Activated T-helper 17 cell treated with anti-CD3 and anti-CD28 coated beads, Interleukin-2, amount 50 U/mL, for 72 hours (primary cell): ENCODE measurements around the gene ADK. TPM values are rescaled to one million over a fixed set of nuclear protein-coding genes. Genes with fewer than 3 reads are reported as not detected.
A peak's percentile ranks its signal among the peaks of the same experiment; 100 is the strongest.
"Not testable (repeated sequence)": the region's sequence is repeated elsewhere in the genome, so short reads cannot be mapped to it uniquely, and the experiment has no call there.

ENCODE experiments used
- ATAC-seq: fragments of 150-1000 bp; cut with Tn5 transposase; replicated peaks from 2 replicates; pipeline ENCODE4 v1.10.0; 2021; ENCODE audit warnings: mild to moderate bottlenecking, moderate library complexity
- H3K27ac Mint-ChIP-seq: one replicate; pipeline ENCODE4 v1.8.0; 2022; ENCODE audit warnings: mixed read lengths
- H3K27me3 Mint-ChIP-seq: one replicate; pipeline ENCODE4 v1.8.0; 2022; ENCODE audit warnings: mixed read lengths
- H3K36me3 Mint-ChIP-seq: one replicate; pipeline ENCODE4 v1.8.0; 2022; ENCODE audit warnings: low read depth, mild to moderate bottlenecking, mixed read lengths
- H3K4me1 Mint-ChIP-seq: one replicate; pipeline ENCODE4 v1.8.0; 2022; ENCODE audit warnings: mixed read lengths
- H3K4me3 Mint-ChIP-seq: one replicate; pipeline ENCODE4 v1.8.0; 2022; ENCODE audit warnings: mild to moderate bottlenecking, mixed read lengths
- H3K9me3 Mint-ChIP-seq: one replicate; pipeline ENCODE4 v1.8.0; 2022; ENCODE audit warnings: mixed read lengths
- total RNA-seq, 2 donors: library from RNA; stranded (reverse); gene quantifications; one replicate each; pipeline ENCODE4 v1.2.3, GENCODE V29; 2022

The ADK gene
- total RNA-seq, 2 donors from 2014 or later = 51.4 to 72.1 TPM

DNA sequence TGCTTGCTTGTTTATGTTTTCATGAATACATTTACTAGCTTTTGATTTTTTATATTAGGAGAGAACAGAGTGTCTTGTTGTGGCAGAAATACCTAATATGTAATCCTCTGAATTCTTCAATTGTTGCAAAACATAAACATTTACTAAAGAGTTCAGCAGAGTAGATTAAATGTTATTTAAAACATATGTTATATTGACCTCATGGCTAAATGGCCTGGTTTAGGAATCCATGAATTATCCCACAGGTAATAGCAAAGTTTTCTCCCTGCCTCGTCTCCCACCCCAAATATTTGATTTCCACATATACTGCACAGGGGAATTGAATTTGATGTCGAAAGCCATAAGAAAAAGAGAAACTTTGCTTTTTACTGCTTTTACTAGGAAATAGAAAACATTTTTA, 111.8 kb downstream of the ADK start:
- H3K4me3 Mint-ChIP-seq = no peak overlapping the region
- H3K4me1 Mint-ChIP-seq = peaks cover 15% of the 10 kb centered on the region
- H3K27me3 Mint-ChIP-seq = no peaks in the 10 kb centered on the region
- no peak for ATAC-seq
- peaks cover 8% of the 10 kb centered on the region for H3K36me3 Mint-ChIP-seq
- no peaks in the 10 kb centered on the region for H3K9me3 Mint-ChIP-seq
- peak overlapping the region; percentile 52 for H3K27ac Mint-ChIP-seq

DNA sequence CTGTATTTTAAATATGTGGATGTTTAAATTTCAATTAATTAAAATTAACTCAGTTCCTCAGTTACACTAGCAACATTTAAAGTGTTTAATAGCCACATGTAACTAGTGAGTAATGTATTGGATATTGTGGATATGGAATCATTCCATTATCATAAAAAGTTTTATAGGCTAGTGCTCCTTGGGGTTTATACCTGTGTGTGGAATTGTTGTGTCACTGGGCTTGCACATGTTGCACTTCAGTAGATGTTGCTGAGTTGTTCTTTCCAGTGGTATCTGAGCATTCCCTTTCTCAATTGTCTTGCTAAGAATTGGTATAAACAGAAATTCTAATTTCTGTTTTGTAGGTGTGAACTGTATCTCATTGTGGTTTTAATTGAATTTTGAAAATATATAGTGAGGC, 113.0 kb downstream of the ADK start:
- peaks cover 15% of the 10 kb centered on the region for H3K4me1 Mint-ChIP-seq

DNA sequence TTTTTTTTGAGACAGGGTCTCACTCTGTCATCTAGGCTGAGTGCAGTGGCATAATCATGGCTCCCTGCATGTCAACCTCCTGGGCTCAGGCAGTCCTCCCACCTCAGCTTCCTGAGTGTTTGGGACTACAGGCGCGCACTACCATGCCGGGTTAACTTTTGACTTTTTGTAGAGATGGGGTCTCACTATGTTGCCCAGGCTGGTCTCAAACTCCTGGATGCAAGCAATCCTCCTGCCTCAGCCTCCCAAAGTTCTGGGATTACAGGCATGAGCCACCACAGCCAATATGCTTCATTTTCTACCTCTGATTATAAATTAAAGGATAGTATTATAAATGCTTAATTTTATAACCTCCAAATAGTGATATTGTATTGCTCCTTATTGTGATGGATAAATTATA, 121.3 kb downstream of the ADK start:
- no peaks in the 10 kb centered on the region for H3K9me3 Mint-ChIP-seq
- H3K4me3 Mint-ChIP-seq = no peak overlapping the region
- peaks cover 7% of the 10 kb centered on the region for H3K4me1 Mint-ChIP-seq
- ATAC-seq = no peak
- H3K36me3 Mint-ChIP-seq = peaks cover 6% of the 10 kb centered on the region
- H3K27me3 Mint-ChIP-seq = no peaks in the 10 kb centered on the region
- H3K27ac Mint-ChIP-seq = no peak overlapping the region

More for the DNA sequence above, 113.0 kb downstream of the ADK start:
- H3K4me3 Mint-ChIP-seq = no peak overlapping the region
- H3K27me3 Mint-ChIP-seq = no peaks in the 10 kb centered on the region
- H3K9me3 Mint-ChIP-seq = no peaks in the 10 kb centered on the region
- H3K36me3 Mint-ChIP-seq = peaks cover 8% of the 10 kb centered on the region
- H3K27ac Mint-ChIP-seq = no peak overlapping the region
- ATAC-seq = no peak

DNA sequence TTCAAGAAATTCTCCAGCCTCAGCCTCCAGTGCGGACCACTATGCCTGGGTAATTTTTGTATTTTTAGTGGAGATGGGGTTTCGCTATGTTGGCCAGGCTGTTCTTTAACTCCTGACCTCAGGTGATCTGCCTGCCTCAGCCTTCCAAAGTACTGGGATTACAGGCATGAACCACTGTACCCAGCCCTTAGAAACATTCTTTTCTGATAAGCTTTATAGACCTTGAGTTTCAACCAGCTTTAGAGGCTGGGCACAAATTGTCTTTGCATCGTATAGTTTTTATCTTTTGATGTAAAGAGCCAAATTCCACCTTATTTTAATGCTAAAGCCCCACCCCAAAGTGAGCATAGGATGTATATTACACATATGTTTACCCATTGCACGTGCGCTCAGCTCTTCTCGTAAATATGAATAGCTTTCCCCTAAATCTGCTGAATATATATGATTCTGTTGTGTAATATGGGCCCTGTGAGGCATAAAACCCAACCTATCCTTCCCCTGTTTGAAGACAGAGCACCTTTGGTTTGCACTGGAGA, 124.8 kb downstream of the ADK start:
- no peak for ATAC-seq
- peaks cover 6% of the 10 kb centered on the region for H3K36me3 Mint-ChIP-seq
- no peak overlapping the region for H3K4me3 Mint-ChIP-seq
- no peaks in the 10 kb centered on the region for H3K27me3 Mint-ChIP-seq
- H3K27ac Mint-ChIP-seq = no peak overlapping the region
- peaks cover 7% of the 10 kb centered on the region for H3K4me1 Mint-ChIP-seq
- H3K9me3 Mint-ChIP-seq = no peaks in the 10 kb centered on the region

DNA sequence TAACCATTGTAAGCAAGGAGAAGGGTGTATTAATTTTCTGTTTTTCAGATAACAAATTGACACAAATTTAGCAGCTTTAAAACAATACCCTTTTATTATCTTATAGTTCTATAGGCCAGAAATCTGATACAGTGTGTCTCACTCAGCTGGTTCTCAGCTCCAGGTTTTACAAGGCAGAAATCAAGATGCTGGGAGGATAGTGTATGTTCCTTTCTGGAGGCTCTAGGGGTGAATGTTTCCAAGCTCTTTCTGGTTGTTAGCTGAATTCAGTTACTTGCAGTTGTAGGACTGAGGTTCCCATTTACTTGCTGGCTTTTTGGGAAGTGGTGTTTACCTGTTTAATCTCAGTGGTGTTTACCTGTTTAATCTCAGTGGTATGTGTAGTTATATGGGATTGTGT, 125.4 kb downstream of the ADK start:
- Mint-ChIP-seq H3K36me3 (peaks cover 6% of the 10 kb centered on the region), H3K9me3 (no peaks in the 10 kb centered on the region), H3K27ac (no peak overlapping the region), H3K4me1 (peaks cover 7% of the 10 kb centered on the region), H3K27me3 (no peaks in the 10 kb centered on the region), H3K4me3 (no peak overlapping the region)
- no peak for ATAC-seq

DNA sequence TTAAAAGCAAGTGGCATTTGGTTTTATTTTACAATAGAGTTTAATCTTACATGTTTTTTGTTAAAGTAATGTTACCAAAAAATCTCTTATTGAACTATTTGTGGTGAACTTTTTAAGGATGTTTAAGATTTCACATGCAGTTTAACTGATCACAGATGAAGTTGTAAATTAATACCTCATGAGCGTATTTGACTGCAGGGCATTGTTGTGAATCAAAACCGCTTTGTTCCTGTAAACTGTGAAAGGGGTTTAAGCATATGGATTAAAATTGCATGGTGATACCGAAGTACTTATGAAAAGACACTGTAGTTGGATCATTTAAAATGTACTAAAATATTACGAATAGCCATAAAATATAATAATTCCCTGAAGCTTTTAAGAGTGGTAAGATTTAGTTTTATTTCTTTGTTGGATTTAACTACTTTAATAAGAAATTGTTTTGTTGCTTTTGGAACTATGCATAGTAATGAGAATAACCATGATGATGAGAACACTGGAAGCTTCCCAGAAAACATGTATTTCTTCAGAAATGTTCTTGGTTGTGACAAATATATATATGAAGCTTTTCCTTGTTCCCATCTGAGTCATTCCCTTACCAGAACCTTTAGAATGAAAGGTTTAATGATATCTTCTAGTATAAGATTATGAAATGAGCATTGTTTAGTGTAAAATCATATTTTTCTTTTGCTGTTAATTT, 131.3 kb downstream of the ADK start:
- ATAC-seq = no peak
- Mint-ChIP-seq H3K36me3 (peaks cover 17% of the 10 kb centered on the region), H3K27me3 (no peaks in the 10 kb centered on the region), H3K27ac (no peak overlapping the region), H3K9me3 (no peaks in the 10 kb centered on the region), H3K4me3 (no peak overlapping the region), H3K4me1 (peaks cover 9% of the 10 kb centered on the region)

DNA sequence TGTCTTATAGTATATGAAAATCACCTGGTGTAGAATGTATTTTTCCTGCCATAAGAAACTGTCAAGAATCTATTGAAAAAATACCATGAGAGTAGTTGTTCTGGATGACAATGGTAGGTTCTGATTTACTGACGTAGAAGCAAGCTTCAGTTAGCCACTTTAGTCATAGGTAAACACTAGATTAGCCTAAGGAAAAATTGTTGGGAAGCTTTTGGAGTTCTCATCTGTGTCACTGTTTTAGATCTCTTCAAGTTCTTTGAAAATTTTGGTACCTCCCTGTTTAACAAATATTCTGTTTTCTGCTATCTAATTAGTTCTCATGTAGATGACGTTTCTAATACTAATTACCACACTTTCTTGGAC, 131.8 kb downstream of the ADK start:
- H3K4me1 Mint-ChIP-seq = peaks cover 9% of the 10 kb centered on the region
- no peaks in the 10 kb centered on the region for H3K27me3 Mint-ChIP-seq
- H3K9me3 Mint-ChIP-seq = no peaks in the 10 kb centered on the region
- peaks cover 17% of the 10 kb centered on the region for H3K36me3 Mint-ChIP-seq
- H3K4me3 Mint-ChIP-seq = no peak overlapping the region
- no peak for ATAC-seq
- peak overlapping the region; percentile 65 for H3K27ac Mint-ChIP-seq

DNA sequence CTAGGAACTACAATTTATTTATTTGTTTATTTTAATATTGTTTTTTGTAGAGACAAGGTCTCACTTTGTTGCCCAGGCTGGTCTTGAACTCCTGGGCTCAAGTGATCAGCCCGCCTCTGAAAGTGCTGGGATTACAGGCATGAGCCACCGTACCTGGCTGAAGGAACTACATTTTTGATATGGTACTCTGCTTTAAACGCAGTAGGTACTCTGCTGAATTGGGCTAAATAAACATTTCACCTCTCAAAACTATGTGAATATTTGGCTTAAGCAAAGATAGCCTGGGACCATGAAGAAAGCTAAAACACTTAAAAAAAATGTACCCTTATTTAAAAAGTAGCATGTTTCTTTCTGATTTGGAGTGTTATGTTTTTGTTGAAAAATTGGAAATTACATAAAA, 138.2 kb downstream of the ADK start:
- H3K27me3 Mint-ChIP-seq = no peaks in the 10 kb centered on the region

DNA sequence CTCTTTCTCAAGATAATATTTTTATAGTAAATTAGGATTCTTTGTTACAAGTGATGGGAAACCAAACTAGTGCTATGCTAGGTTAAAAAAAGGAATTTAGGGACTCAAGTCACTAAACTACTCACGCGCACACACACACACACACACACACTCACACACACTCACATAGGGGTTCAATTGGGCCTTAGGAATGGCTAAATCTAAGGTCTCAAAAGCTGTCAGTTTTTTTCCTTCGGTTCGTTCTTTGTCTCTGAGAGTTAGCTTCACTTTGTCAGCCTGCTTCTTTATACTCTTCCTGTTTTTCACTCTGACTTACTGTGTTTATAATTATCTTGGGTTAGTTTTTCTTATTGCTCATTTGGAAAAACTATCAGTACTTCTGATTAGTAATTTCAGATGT, 138.9 kb downstream of the ADK start:
- Mint-ChIP-seq H3K27me3 (no peaks in the 10 kb centered on the region), H3K4me1 (no peaks in the 10 kb centered on the region), H3K4me3 (no peak overlapping the region), H3K27ac (no peak overlapping the region), H3K9me3 (no peaks in the 10 kb centered on the region), H3K36me3 (no peaks in the 10 kb centered on the region)
- ATAC-seq = no peak

More for the DNA sequence above, 138.2 kb downstream of the ADK start:
- peaks cover 6% of the 10 kb centered on the region for H3K36me3 Mint-ChIP-seq
- no peak overlapping the region for H3K27ac Mint-ChIP-seq
- no peaks in the 10 kb centered on the region for H3K4me1 Mint-ChIP-seq
- no peak for ATAC-seq
- H3K9me3 Mint-ChIP-seq = no peaks in the 10 kb centered on the region
- no peak overlapping the region for H3K4me3 Mint-ChIP-seq

DNA sequence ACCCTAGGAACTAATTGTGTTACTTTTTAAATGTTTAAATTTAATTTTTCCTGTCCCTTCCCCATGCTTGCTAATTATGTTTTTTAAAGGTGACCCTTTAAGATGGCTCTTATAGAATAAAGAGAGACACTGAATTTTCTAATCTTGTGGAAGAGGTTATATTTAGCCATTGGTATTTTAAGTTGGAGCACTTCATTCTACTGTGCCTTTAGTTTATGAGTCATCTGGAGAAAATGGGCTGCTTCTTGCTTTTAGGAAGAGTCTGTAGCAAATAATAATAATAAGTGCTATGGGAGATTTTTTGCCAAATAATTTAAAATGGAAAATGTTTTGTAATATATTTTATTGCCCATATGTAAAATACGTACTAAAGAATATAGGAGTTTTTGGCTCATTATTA, 139.7 kb downstream of the ADK start:
- no peak overlapping the region for H3K4me3 Mint-ChIP-seq
- no peaks in the 10 kb centered on the region for H3K36me3 Mint-ChIP-seq
- no peak for ATAC-seq
- no peaks in the 10 kb centered on the region for H3K4me1 Mint-ChIP-seq
- no peak overlapping the region for H3K27ac Mint-ChIP-seq
- no peaks in the 10 kb centered on the region for H3K27me3 Mint-ChIP-seq
- H3K9me3 Mint-ChIP-seq = no peaks in the 10 kb centered on the region

DNA sequence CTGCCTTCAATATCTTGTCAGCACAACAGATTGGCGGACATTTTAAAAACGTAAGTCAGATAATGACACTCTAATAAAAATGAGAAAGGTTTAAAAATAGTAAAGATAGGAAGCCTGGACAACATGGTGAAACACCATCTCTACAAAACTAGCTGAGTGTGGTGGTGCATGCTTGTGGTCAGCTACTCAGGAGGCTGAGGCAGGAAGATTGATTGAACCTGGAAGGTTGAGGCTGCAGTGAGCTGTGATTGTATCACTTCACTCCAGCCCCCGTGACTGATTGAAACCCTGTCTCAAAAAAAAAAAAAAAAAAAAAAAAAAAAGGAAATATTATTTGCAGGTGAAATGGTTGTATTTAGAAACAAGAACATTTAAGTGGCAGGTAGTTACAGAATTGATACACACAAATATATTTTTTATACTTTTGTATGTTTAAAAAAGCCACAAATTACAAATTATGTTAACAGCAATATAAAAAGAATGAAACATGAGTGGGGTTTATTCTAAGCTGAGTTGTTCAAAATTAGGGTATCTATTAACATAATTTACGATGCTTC, 141.9 kb downstream of the ADK start:
- Mint-ChIP-seq H3K9me3 (no peaks in the 10 kb centered on the region), H3K27me3 (no peaks in the 10 kb centered on the region), H3K4me3 (no peak overlapping the region), H3K36me3 (no peaks in the 10 kb centered on the region), H3K4me1 (no peaks in the 10 kb centered on the region), H3K27ac (no peak overlapping the region)
- ATAC-seq = no peak

DNA sequence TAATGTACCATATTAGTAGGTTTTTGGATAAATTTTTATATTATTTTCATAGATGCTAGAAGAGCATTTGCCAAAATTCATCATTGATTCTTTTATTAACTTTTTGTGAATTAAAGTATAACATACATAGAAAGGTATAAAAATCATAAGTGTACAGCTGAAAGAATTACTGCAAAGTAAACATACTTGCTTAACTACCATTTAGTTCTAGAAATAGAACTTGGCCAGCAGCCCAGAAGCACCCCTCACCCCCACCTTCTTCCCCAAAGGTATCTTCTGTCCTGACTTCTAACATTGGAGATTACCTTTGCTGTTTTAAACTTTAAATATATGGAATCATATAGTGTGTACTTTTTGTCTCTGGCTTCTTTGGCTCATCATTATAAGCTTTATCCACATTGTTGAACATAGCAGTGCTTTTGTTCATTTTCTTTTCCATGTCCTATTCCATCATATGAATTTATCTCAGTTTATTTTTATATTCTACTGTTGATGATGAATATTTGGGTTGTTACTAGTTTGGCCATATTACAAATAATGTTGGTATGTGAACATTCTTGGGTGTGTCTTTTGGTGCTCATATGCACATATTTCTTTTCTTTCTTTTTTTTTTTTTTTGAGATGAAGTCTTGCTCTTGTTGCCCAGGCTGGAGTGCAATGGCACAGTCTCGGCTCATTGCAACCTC, 142.8 kb downstream of the ADK start:
- Mint-ChIP-seq H3K36me3 (no peaks in the 10 kb centered on the region), H3K27ac (no peak overlapping the region), H3K9me3 (no peaks in the 10 kb centered on the region), H3K27me3 (no peaks in the 10 kb centered on the region), H3K4me3 (no peak overlapping the region), H3K4me1 (no peaks in the 10 kb centered on the region)
- no peak for ATAC-seq

DNA sequence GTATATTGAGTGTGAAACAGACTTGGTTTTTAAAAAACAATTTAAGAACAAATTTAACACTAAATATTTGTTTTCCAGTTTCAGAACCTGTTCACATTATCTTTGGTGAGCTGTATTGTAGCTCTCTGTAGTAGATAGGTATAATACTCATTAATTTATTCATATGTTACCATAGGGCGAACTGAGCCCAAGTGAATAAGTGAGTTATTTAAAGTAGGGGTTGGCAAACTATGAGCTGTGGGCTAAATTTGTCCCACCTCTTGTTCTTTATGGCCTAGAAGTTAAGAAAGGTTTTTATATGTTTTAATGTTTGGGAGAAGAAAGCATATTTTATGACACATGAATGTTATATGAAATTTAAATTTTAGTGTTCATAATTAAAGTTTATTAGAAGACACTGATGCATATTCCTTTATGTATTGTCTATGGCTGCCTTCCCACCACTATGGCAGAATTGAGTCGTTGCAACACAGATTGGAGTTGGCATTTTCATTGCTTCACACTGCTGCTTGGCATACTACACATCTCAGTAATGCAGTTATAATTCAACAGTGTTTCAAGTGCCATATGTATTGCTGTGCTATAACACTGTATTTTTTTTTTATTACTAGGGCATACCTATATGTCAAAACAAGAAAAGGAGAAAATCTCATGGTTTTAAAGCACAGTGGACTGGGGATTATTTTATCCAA, 146.5 kb downstream of the ADK start:
- H3K27ac Mint-ChIP-seq = no peak overlapping the region
- no peaks in the 10 kb centered on the region for H3K36me3 Mint-ChIP-seq
- H3K4me1 Mint-ChIP-seq = no peaks in the 10 kb centered on the region
- no peaks in the 10 kb centered on the region for H3K9me3 Mint-ChIP-seq
- H3K27me3 Mint-ChIP-seq = no peaks in the 10 kb centered on the region
- H3K4me3 Mint-ChIP-seq = no peak overlapping the region
- no peak for ATAC-seq

DNA sequence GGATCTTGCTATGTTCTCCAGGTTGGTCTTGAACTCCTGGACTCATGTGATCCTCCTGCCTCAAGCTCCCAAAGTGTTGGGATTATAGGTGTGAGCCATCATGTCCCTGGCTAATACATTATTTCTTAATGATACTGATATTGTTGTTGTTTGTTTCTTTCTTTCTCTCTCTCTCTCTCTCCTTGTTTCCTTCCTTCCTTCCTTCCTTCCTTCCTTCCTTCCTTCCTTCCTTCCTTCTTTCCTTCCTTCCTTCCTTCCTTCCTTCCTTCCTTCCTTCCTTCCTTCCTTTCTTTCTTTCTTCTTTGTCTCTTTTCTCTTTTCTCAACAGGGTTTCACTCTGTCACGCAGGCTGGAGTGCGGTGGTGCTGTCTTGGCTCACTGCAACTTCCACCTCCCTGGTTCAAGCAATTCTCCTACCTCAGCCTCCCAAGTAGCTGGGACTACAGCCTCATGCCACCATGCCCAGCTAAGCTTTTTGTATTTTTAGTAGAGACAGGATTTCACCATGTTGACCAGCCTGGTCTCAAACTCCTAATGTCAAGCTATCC, 149.1 kb downstream of the ADK start:
- not testable (repeated sequence) for ATAC-seq, H3K9me3 Mint-ChIP-seq, H3K4me1 Mint-ChIP-seq, H3K36me3 Mint-ChIP-seq, H3K4me3 Mint-ChIP-seq, H3K27me3 Mint-ChIP-seq
- H3K27ac Mint-ChIP-seq = peak overlapping the region; percentile 8
